ENCODE data around the gene KHK.

Gene KHK

DNA sequence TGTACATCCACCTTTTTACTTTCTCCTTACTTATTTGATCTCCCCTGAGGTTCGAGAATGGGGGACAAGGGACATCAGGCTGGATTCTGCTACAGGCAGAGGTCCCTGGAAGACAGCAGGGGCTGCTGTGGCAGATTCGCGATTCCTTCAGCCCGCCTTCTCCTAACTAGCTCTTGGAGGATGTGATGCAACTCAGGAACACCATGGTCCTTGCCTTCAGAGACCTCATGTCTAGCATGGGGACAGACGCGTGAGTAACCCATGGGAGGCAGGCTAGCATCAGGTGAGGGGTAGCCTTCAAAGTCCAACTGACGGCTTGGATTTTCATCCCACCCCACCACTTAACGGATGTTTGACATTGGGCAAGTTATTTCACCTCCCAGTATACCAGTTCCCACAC, 61.4 kb downstream of the KHK start:
- peaks cover 34% of the 10 kb centered on the region for H3K27me3 Mint-ChIP-seq (ENCODE audit: low read depth, poor library complexity)
- DNase-seq, result no peak
- H3K4me1 Mint-ChIP-seq, result peaks cover 32% of the 10 kb centered on the region
- no peaks in the 10 kb centered on the region for H3K36me3 Mint-ChIP-seq (ENCODE audit: low read depth)
- TF ChIP-seq CTCF (IDR thresholded peaks at IDR 0.05), result no peak
- no peak overlapping the region for H3K4me3 Mint-ChIP-seq
- no peak overlapping the region for H3K27ac Mint-ChIP-seq
- peaks cover 6% of the 10 kb centered on the region for H3K9me3 Mint-ChIP-seq

DNA sequence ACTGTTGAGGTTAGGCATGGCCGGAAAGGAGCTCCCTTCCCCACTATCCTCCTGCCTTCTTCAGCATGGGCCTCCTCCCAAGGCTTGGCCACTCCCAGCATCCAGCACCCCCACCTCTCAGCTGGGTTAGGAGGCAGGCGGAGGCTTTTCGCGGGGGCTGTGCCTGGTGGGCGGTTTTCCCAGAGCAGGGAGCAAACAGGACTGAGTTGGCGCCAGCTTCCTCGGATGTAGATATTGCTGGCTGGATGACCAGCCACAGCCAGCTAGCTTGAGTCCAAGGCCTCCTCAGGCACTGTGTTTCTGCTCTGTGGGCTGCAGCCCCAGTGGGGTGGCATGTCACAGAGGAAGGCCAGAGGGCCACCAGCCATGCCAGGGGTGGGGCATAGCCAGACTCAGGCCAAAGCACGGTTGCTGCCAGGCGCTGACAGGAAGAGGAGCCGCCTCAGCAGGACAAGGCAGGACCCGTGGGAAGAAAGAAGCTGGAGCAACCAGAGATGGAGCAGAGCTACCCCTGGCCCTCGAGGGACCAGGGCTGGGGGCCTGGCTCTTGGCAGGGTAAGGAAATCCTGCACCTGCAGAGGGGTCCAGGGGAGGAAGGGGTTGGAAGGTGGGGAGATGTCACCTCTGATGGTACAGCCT, 62.3 kb downstream of the KHK start, which contains the start of gene TCF23:
TSS of gene TCF23 (plus strand) at position 204 of the 639 bp plus-strand sequence. CDS start at position 334, 130 bp downstream.
- DNase-seq, result no peak
- Mint-ChIP-seq H3K9me3 (no peaks in the 10 kb centered on the region), H3K27me3 (ENCODE audit: low read depth, poor library complexity) (peaks cover 25% of the 10 kb centered on the region), H3K27ac (no peak within 1 kb of the TSS), H3K4me3 (no peak within 1 kb of the TSS), H3K4me1 (peaks cover 37% of the 10 kb centered on the region), H3K36me3 (ENCODE audit: low read depth) (no peaks in the 10 kb centered on the region)
- TF ChIP-seq CTCF (IDR thresholded peaks at IDR 0.05), result no peak

DNA sequence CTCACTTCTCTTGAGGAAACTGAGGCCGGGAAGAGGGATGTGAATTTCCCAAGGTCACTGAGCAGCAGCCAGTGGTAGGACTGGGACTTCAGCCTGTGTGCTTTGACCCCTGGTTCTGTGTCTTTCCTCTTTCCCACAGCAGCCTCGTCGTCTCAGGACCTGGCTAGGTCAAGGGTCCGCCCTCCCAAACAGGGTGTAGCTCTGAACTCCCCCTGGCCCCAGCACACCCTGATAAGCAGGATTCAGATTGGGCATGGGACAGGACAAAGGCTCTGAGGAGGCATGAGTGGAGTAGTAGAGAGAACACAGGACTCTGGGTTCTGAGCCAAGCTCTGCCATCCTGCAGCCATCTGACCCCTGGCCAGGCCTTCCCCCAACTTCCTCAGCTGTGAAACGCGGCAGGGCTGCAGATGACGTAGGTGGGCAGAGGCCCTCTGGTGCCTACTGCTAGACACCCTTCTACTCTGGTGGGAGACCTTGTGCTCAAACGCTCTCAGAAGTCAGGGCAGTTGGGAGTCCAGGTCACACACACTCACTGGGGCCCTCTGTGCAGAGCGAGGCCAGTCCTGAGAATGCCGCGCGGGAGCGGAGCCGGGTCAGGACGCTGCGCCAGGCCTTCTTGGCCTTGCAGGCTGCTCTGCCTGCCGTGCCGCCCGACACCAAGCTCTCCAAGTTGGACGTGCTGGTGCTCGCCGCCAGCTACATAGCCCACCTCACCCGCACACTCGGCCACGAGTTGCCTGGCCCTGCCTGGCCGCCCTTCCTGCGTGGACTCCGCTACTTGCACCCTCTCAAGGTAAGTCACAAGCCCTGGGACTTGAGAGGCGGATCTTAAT, 63.2 kb downstream of the KHK start:
- peaks cover 17% of the 10 kb centered on the region for H3K27me3 Mint-ChIP-seq (ENCODE audit: low read depth, poor library complexity)
- no peak for TF ChIP-seq CTCF (IDR thresholded peaks at IDR 0.05)
- H3K4me3 Mint-ChIP-seq, result no peak overlapping the region
- H3K4me1 Mint-ChIP-seq, result peaks cover 45% of the 10 kb centered on the region
- H3K9me3 Mint-ChIP-seq, result no peaks in the 10 kb centered on the region
- H3K27ac Mint-ChIP-seq, result no peak overlapping the region
- H3K36me3 Mint-ChIP-seq (ENCODE audit: low read depth), result no peaks in the 10 kb centered on the region
- DNase-seq, result no peak

All from nephron progenitor cell (in vitro differentiated cells).